K562 (cell line): ENCODE data around the gene MOCOS. TPM values are rescaled to one million over a fixed set of nuclear protein-coding genes. Genes with fewer than 3 reads are reported as not detected.

Experiments used
- ATAC-seq: fragments of 200-7000 bp; cut with Tn5 transposase; 3 replicates; pipeline ENCODE4 v1.9.1; 2020; ENCODE audit warnings: moderate library complexity
- BruUV-seq: library from RNA; stranded (reverse); fragments of 400-500 nt; replicated peaks from 2 replicates; lab custom pipeline; 2021; lab: Mats Ljungman, UMichigan
- CTCF ChIA-PET: fragments of 300-600 bp; formaldehyde crosslinking; extraction: SDS; loops from one replicate; lab custom pipeline; 2021; ENCODE audit warnings: low intra/inter-chr PET ratio; lab: Yijun Ruan, JAX
- POLR2A ChIA-PET: fragments of 300-600, 350-650 bp; sonication (Branson Sonifier 250); formaldehyde crosslinking; extraction: SDS; loops from one replicate; lab custom pipeline; 2021; ENCODE audit warnings: antibody characterized with exemption, inconsistent platforms; lab: Yijun Ruan, JAX
- DNase-seq, 4 experiments: peaks; one replicate each; pipeline versions ENCODE4 v3.0.0 to v3.0.0-alpha.2; 2011 to 2018; ENCODE audit warnings: low spot score in 3 of 4, mixed read lengths in 3 of 4; ENCODE audit errors: extremely low read depth in 1 of 4
- FAIRE-seq: peaks from 2 replicates; lab custom pipeline; 2011; peaks lifted over from hg19 to GRCh38; lab: Jason Lieb, UNC
- H2AFZ ChIP-seq: 2 replicates; pipeline ENCODE4 v1.6.0; 2011; ENCODE audit warnings: low read depth, low read length, control low read depth, inconsistent platforms
- H3K27ac ChIP-seq: fragments of 200-600 bp; 3 replicates; pipeline ENCODE4 v1.8.0; 2011; ENCODE audit warnings: low read depth, mild to moderate bottlenecking, control low read depth, inconsistent platforms, low read length, moderate library complexity, mixed read lengths; ENCODE audit errors: extremely low read depth
- H3K27me3 ChIP-seq, 2 experiments: fragments of 300-600 bp in 1 of 2; 2 replicates in 1 of 2; 3 replicates in 1 of 2; pipeline versions ENCODE4 v1.6.0 to v1.8.0; 2011; ENCODE audit warnings: inconsistent platforms in 2 of 2, low read length in 2 of 2, mild to moderate bottlenecking in 1 of 2, mixed read lengths in 1 of 2, moderate library complexity in 1 of 2; ENCODE audit not compliant: control insufficient read depth in 2 of 2, insufficient read depth in 2 of 2
- H3K36me3 ChIP-seq: fragments of 300-600 bp; 3 replicates; pipeline ENCODE4 v1.8.0; 2011; ENCODE audit warnings: mild to moderate bottlenecking, low read length, inconsistent platforms; ENCODE audit not compliant: control insufficient read depth, insufficient read depth
- H3K4me1 ChIP-seq, 2 experiments: fragments of 200-600 bp in 1 of 2; replicated peaks in 1 of 2; 2 replicates in 1 of 2; 3 replicates in 1 of 2; pipeline versions ENCODE4 v1.5.1 to v1.8.0; 2011; ENCODE audit warnings: inconsistent platforms in 2 of 2, low read length in 2 of 2, mild to moderate bottlenecking in 1 of 2, mixed read lengths in 1 of 2, moderate library complexity in 1 of 2; ENCODE audit not compliant: control insufficient read depth in 2 of 2, insufficient read depth in 2 of 2
- H3K4me2 ChIP-seq: 2 replicates; pipeline ENCODE4 v1.6.1; 2011; ENCODE audit warnings: low read length, control low read depth, inconsistent platforms, mixed read lengths; ENCODE audit not compliant: insufficient read depth
- H3K4me3 ChIP-seq: fragments of 200-600 bp; sonication (generic), shearing (Covaris generic); 2 replicates; pipeline ENCODE4 v1.5.1; 2016; ENCODE audit warnings: control low read depth, inconsistent platforms
- H3K79me2 ChIP-seq: fragments of 200-600 bp; 3 replicates; pipeline ENCODE4 v1.8.0; 2011; ENCODE audit warnings: low read length, inconsistent platforms; ENCODE audit not compliant: control insufficient read depth, insufficient read depth
- H3K9ac ChIP-seq, 2 experiments: 2 replicates each; pipeline versions ENCODE4 v1.6.0 to v1.6.1; 2011; ENCODE audit warnings: low read depth in 2 of 2, low read length in 2 of 2, control low read depth in 1 of 2, inconsistent platforms in 1 of 2, mild to moderate bottlenecking in 1 of 2, mixed read lengths in 1 of 2; ENCODE audit not compliant: insufficient read depth in 1 of 2
- H3K9me1 ChIP-seq: one replicate; pipeline ENCODE4 v1.6.0; 2011; ENCODE audit warnings: inconsistent platforms, mild to moderate bottlenecking, low read length, moderate library complexity; ENCODE audit not compliant: control insufficient read depth, insufficient read depth
- H3K9me3 ChIP-seq: replicated peaks from 2 replicates; pipeline ENCODE4 v1.5.1; 2011; ENCODE audit warnings: low read depth, low read length, inconsistent platforms; ENCODE audit not compliant: control insufficient read depth, insufficient read depth
- H4K20me1 ChIP-seq: replicated peaks from 2 replicates; pipeline ENCODE4 v1.6.1; 2011; ENCODE audit warnings: low read length, inconsistent platforms, mixed read lengths; ENCODE audit not compliant: control insufficient read depth, insufficient read depth
- C11orf30 ChIP-seq: fragments of 450-650 bp; IDR thresholded peaks from 2 replicates; pipeline ENCODE4 v1.6.1; 2016; ENCODE audit warnings: low read depth, mild to moderate bottlenecking
- HMG20B ChIP-seq: fragments of 250-450 bp; sonication (Bioruptor Pico); IDR thresholded peaks from 2 replicates; pipeline ENCODE4 v1.5.0; 2021; ENCODE audit warnings: mild to moderate bottlenecking
- HMGN3 ChIP-seq: IDR thresholded peaks from 2 replicates; pipeline ENCODE4 v1.6.1; 2011; ENCODE audit warnings: borderline replicate concordance, low read depth, mild to moderate bottlenecking, mixed read lengths, low read length; ENCODE audit not compliant: insufficient read length; ENCODE audit errors: extremely low read depth
- OTX1 ChIP-seq: fragments of 450-650 bp; formaldehyde crosslinking; IDR thresholded peaks from 2 replicates; pipeline ENCODE4 v1.4.0; 2022; ENCODE audit warnings: mild to moderate bottlenecking
- PCBP1 ChIP-seq: fragments of 200-400 bp; formaldehyde crosslinking; IDR thresholded peaks from 2 replicates; pipeline ENCODE4 v1.6.1; 2018; ENCODE audit warnings: mild to moderate bottlenecking, low read depth, low read length; ENCODE audit not compliant: poor library complexity, severe bottlenecking
- RFX7 ChIP-seq: fragments of 250-450 bp; sonication (Bioruptor Pico); IDR thresholded peaks from 2 replicates; pipeline ENCODE4 v1.5.1; 2021; ENCODE audit warnings: mild to moderate bottlenecking
- TBP ChIP-seq: optimal IDR thresholded peaks from 2 replicates; pipeline ENCODE3; 2011; ENCODE audit warnings: low read depth, low read length, improper control_type of control experiment
- THRAP3 ChIP-seq: fragments of 450-650 bp; IDR thresholded peaks from 2 replicates; pipeline ENCODE4 v1.6.1; 2016; ENCODE audit warnings: mild to moderate bottlenecking, inconsistent platforms, borderline replicate concordance
- ZBTB8A ChIP-seq: fragments of 450-650 bp; IDR thresholded peaks from 2 replicates; pipeline ENCODE4 v1.6.1; 2018; ENCODE audit warnings: mild to moderate bottlenecking, moderate library complexity; ENCODE audit not compliant: partially characterized antibody
- ZC3H4 ChIP-seq: sonication (generic); formaldehyde crosslinking; IDR thresholded peaks from 2 replicates; pipeline ENCODE4 v1.9.0; 2021; ENCODE audit warnings: missing genetic modification reagents, borderline replicate concordance
- ZC3H8 ChIP-seq: fragments of 450-650 bp; IDR thresholded peaks from 2 replicates; pipeline ENCODE4 v1.6.1; 2017
- WGBS: fragments of 100-300 bp; shearing (Covaris generic); methylation state at CpG from one replicate; pipeline ENCODE4 v1.1.6; 2016; ENCODE audit warnings: low coverage, mixed read lengths; ENCODE audit not compliant: insufficient coverage; ENCODE audit errors: missing lambda C conversion rate; 5-methylcytosine and 5-hydroxymethylcytosine counted together
- in situ Hi-C: fragments of 300-500 bp; cut with MboI; formaldehyde crosslinking; loops from 4 replicates; pipeline ENCODE4 v1.15.0; 2018; ENCODE audit warnings: inconsistent platforms, mixed read lengths
- intact Hi-C: fragments of 100-400 bp; cut with micrococcal nuclease; formaldehyde crosslinking; loops from 2 replicates; pipeline ENCODE4 v1.14.2; 2022
- polyA plus RNA-seq, 8 experiments: library from polyadenylated mRNA; depleted of rRNA in 4 of 8; stranded (reverse) in 5 of 8; unstranded in 3 of 8; fragments of >200 nt; fragmentation: Nextera tagmentation in 2 of 8; fragmentation: Illumina TruSeq in 1 of 8; extraction: Ambion mirVana in 2 of 8; extraction: Trizol in 1 of 8; gene quantifications; 2 replicates each; pipeline versions ENCODE4 v1.2.1 to v1.2.3, GENCODE V29; 2011 to 2014; ENCODE audit warnings: inconsistent platforms in 1 of 8, missing spikeins in 1 of 8
- total RNA-seq, 7 experiments: library from RNA; depleted of rRNA in 6 of 7; stranded (reverse); fragments of >200 nt in 6 of 7; fragmentation: Illumina TruSeq in 2 of 7; extraction: Trizol in 2 of 7; gene quantifications; 2 replicates each; pipeline versions ENCODE4 v1.2.1 to v1.2.3, GENCODE V29; 2011 to 2021; ENCODE audit warnings: low replicate concordance in 1 of 7
- TF ChIP-seq, protein P1 (sequence below): fragments of 250-450 bp; sonication (Bioruptor Pico); IDR thresholded peaks from 2 replicates; pipeline ENCODE4 v1.5.0; 2022; ENCODE audit warnings: mild to moderate bottlenecking
- TF ChIP-seq, protein P2 (sequence below): sonication (generic); formaldehyde crosslinking; IDR thresholded peaks from 2 replicates; pipeline ENCODE4 v1.4.0; 2020; ENCODE audit warnings: mild to moderate bottlenecking, missing genetic modification reagents
- TF ChIP-seq, protein P3 (sequence below): sonication (generic); formaldehyde crosslinking; IDR thresholded peaks from 2 replicates; pipeline ENCODE4 v1.8.0; 2023; ENCODE audit warnings: missing genetic modification reagents, mild to moderate bottlenecking, borderline replicate concordance

Gene MOCOS
- total and polyA plus RNA-seq, 9 of the 15 experiments (the other 6 are each of a cell fraction or from before 2014, with no cell fraction given), result 4.5 to 12.4 (median 9.1) TPM

DNA sequence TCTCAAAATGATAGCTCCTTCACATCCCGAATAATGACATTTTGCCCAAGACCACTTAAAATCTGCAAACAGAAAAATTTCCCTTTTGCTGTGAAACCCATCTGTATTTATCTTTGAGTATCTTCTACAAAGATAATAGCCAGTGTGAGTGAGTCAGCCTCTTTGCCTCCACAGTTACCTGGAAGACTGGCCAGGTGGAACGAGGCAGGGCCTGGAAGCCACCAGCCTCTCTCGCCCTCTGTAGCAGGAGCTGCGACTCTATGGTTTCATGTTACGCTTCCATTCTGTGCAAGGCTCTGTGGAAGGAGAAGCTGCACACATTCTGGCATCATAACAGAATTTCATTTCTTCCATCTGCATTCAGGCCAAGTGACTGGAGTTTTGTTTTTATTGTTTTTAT, 48.1 kb upstream of the MOCOS start:
- H3K36me3 ChIP-seq, result peaks cover 95% of the 10 kb centered on the region
- intact Hi-C loops, result no loop called here
- H4K20me1 ChIP-seq, result no peaks in the 10 kb centered on the region
- H3K4me3 ChIP-seq, result no peak overlapping the region
- H3K9me3 ChIP-seq, result no peaks in the 10 kb centered on the region
- POLR2A ChIA-PET, result interaction anchor here (0.9 to 1.5 kb wide), 5 partner anchors 15 to 74 kb away, joined by 4 read pairs; no protein-coding TSS in a partner anchor
- H3K9ac ChIP-seq, result no peak overlapping the region
- H3K9me1 ChIP-seq, result no peaks in the 10 kb centered on the region
- no peaks in the 10 kb centered on the region for H3K27me3 ChIP-seq
- DNase-seq, result no peak
- peaks cover 18% of the 10 kb centered on the region for H3K79me2 ChIP-seq
- no peaks in the 10 kb centered on the region for H3K4me1 ChIP-seq
- CTCF ChIA-PET, result no interaction called here
- H2AFZ ChIP-seq, result no peak overlapping the region
- H3K27ac ChIP-seq, result no peak overlapping the region
- no TSS peak for BruUV-seq
- no peak overlapping the region for H3K4me2 ChIP-seq
- in situ Hi-C loops, result no loop called here
- 92% methylated on average over 5 of the region's 5 CpGs for WGBS
- FAIRE-seq, result no peak
- no peak for ATAC-seq
- TF ChIP-seq TBP (no peak), RFX7 (CRISPR knock-in tag) (no peak), ZBTB8A (no peak), ZC3H8 (no peak), C11orf30 (no peak), HMG20B (CRISPR knock-in tag) (no peak), THRAP3 (no peak), PCBP1 (no peak), ZC3H4 (CRISPR knock-in tag) (no peak), OTX1 (no peak), HMGN3 (no peak)
- TF ChIP-seq, protein P1, sequence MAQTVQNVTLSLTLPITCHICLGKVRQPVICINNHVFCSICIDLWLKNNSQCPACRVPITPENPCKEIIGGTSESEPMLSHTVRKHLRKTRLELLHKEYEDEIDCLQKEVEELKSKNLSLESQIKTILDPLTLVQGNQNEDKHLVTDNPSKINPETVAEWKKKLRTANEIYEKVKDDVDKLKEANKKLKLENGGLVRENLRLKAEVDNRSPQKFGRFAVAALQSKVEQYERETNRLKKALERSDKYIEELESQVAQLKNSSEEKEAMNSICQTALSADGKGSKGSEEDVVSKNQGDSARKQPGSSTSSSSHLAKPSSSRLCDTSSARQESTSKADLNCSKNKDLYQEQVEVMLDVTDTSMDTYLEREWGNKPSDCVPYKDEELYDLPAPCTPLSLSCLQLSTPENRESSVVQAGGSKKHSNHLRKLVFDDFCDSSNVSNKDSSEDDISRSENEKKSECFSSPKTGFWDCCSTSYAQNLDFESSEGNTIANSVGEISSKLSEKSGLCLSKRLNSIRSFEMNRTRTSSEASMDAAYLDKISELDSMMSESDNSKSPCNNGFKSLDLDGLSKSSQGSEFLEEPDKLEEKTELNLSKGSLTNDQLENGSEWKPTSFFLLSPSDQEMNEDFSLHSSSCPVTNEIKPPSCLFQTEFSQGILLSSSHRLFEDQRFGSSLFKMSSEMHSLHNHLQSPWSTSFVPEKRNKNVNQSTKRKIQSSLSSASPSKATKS, result no peak
- TF ChIP-seq, protein P2, sequence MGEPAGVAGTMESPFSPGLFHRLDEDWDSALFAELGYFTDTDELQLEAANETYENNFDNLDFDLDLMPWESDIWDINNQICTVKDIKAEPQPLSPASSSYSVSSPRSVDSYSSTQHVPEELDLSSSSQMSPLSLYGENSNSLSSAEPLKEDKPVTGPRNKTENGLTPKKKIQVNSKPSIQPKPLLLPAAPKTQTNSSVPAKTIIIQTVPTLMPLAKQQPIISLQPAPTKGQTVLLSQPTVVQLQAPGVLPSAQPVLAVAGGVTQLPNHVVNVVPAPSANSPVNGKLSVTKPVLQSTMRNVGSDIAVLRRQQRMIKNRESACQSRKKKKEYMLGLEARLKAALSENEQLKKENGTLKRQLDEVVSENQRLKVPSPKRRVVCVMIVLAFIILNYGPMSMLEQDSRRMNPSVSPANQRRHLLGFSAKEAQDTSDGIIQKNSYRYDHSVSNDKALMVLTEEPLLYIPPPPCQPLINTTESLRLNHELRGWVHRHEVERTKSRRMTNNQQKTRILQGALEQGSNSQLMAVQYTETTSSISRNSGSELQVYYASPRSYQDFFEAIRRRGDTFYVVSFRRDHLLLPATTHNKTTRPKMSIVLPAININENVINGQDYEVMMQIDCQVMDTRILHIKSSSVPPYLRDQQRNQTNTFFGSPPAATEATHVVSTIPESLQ (CRISPR knock-in tag), result no peak
- TF ChIP-seq, protein P3, sequence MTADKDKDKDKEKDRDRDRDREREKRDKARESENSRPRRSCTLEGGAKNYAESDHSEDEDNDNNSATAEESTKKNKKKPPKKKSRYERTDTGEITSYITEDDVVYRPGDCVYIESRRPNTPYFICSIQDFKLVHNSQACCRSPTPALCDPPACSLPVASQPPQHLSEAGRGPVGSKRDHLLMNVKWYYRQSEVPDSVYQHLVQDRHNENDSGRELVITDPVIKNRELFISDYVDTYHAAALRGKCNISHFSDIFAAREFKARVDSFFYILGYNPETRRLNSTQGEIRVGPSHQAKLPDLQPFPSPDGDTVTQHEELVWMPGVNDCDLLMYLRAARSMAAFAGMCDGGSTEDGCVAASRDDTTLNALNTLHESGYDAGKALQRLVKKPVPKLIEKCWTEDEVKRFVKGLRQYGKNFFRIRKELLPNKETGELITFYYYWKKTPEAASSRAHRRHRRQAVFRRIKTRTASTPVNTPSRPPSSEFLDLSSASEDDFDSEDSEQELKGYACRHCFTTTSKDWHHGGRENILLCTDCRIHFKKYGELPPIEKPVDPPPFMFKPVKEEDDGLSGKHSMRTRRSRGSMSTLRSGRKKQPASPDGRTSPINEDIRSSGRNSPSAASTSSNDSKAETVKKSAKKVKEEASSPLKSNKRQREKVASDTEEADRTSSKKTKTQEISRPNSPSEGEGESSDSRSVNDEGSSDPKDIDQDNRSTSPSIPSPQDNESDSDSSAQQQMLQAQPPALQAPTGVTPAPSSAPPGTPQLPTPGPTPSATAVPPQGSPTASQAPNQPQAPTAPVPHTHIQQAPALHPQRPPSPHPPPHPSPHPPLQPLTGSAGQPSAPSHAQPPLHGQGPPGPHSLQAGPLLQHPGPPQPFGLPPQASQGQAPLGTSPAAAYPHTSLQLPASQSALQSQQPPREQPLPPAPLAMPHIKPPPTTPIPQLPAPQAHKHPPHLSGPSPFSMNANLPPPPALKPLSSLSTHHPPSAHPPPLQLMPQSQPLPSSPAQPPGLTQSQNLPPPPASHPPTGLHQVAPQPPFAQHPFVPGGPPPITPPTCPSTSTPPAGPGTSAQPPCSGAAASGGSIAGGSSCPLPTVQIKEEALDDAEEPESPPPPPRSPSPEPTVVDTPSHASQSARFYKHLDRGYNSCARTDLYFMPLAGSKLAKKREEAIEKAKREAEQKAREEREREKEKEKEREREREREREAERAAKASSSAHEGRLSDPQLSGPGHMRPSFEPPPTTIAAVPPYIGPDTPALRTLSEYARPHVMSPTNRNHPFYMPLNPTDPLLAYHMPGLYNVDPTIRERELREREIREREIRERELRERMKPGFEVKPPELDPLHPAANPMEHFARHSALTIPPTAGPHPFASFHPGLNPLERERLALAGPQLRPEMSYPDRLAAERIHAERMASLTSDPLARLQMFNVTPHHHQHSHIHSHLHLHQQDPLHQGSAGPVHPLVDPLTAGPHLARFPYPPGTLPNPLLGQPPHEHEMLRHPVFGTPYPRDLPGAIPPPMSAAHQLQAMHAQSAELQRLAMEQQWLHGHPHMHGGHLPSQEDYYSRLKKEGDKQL, result no peak
